HG03558 (cell line): ENCODE data around the gene UBAP2L.
"Not testable (repeated sequence)": the region's sequence is repeated elsewhere in the genome, so short reads cannot be mapped to it uniquely, and the experiment has no call there.

Experiments used
- ATAC-seq: cut with Tn5 transposase; IDR thresholded peaks from one replicate; pipeline ENCODE4 v1.9.1; 2021; ENCODE audit warnings: moderate number of reproducible peaks; ENCODE audit not compliant: unreplicated experiment; ENCODE audit errors: extremely low read depth

UBAP2L gene

GRCh38 chr1:154193821-154194220, 26.9 kb upstream of the UBAP2L start:
- ATAC-seq: no peak

DNA sequence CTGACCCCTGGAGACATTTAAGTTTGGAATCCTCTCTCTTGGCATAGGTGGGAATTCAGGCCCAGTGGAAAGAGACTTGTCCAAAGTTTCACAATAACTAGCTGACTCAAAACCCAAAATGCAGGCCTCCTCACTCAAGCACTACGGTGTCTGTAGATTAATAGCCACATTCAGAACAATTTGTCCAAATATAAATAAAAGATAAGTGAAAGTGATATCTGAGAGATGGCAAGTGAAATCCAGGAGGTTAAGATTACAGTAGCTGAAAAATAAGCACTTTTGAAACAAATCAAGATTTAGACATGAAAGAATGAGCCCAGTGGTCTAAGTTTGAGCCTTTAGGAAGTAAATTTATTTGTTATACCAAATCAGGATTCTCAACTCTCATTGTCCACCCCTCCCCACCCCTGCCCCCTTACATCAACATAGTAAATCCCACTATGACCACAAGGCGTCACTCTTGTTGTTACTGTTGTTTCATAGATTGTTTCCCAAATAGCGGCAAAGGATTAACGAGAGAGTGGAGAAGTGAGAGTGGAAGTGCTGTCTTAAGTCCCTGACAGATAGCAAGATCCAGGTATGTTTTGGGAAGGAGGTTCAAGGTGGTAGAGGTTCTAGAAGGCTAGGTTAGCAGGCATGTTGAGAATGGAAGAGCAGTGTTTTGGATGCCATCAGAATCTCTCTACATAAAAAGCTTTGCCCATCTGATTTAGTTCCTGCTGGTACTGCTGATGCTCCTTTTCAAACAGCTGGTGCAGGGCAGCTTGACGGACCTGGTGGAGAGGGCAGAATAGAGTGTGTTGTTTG, 21.8 kb upstream of the UBAP2L start:
- ATAC-seq: no peak

- ATAC-seq: no peak
Observed at GRCh38 chr1:154199563-154199879, 21.2 kb upstream of the UBAP2L start.

- ATAC-seq: not testable (repeated sequence)
Observed at GRCh38 chr1:154205778-154206177, 15.0 kb upstream of the UBAP2L start.

- no peak for ATAC-seq
Observed at GRCh38 chr1:154206196-154206595, 14.6 kb upstream of the UBAP2L start, which contains the start of gene CFAP141. TSS of gene CFAP141 (minus strand) at chr1:154206333. CDS start at chr1:154206307, 26 bp downstream.

- no peak for ATAC-seq
Observed at GRCh38 chr1:154207262-154207661, 13.5 kb upstream of the UBAP2L start.

GRCh38 chr1:154208677-154209388, 11.9 kb upstream of the UBAP2L start:
- ATAC-seq: no peak

DNA sequence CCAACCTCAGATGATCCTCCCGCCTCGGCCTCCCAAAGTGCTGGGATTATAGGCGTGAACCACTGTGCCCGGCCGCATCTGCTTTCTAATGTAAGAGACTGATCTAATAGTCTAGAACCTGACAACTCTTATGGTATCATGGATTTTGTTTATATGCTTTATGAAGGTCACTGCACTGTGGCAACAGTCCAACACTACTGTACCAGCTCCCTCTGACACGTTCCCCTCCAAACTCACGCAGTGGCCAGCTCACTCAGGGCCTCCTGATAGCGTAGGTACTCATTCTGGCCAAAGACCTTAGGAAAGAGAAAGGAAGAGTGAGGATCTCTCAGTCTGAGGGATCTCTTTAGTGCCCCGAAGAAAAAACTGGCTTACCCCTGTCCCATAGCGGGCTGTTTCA, 8.7 kb upstream of the UBAP2L start:
- ATAC-seq: no peak

DNA sequence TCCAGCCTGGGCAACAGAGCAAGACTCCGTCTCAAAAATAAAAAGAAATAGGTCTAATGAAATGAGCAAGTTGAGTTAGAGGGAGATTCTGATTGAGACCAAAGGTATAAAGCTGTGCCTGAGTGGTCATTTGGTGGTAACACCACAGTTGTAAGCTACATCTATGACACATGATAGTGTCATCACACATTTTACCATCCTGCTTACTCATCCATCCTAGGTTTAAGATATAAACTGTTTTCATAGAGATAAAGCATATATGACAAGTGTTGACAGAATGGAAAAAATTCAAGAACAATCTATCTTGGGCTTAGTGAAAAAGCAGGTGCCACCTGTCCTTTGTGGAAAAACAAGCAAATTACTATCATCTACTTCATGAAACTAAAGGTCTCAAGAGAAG, 7.5 kb upstream of the UBAP2L start:
- ATAC-seq: no peak

DNA sequence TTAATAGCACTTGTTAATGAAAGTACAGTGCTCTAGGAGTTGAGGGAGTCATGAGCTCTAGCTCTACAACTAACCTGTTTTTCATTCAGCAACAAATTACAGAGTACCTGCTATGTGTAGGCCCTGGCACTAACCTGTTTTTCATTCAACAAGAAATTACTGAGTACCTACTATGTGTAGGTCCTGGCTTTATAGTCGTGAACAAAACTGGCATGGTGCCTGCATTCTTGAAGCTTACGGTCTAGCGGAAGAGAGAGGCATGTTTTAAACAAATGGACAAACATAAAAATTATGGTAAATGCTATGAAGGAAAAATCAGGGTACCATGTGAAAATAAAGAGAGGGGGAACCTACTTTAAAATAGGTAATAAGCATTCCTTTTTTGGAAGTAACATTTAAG, 2.2 kb upstream of the UBAP2L start:
- ATAC-seq: no peak

DNA sequence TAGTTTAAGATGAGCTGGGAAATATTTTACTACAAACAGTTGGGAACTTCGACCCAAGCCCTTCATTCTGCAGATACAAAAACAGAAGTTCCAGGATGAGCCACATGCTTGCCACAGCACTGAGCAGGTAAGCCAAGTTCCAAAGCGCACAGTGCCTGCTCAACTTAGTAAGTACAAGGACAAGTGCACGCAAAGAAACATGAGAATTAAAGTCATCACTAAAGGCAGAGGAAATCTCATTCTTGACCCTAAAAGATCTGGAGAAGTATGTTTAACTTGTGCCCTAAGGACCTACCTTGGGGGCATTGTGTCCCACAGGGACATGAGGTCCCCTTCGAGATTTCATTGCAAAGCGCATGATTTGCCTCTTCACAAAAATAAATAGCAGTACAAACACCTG, 1.2 kb upstream of the UBAP2L start:
- ATAC-seq: no peak

DNA sequence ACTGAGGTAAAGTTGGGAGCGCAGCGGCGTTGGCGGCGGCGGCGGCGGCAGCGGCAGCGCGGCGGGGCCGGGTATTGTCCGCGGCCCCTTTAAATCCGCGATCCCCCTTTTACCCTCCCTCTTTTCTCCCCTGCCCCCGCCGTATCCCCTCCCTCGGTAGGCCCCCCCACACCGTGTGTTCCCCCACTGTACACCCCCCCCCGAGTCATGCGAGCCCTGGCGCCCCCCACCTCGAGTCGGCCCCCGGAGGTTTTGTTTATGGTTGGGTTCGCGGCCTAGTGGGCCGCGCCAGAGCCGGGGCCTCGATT, 169 bp downstream of the UBAP2L start:
- ATAC-seq: no peak

- ATAC-seq: no peak
Observed at GRCh38 chr1:154221278-154222001, 685 bp downstream of the UBAP2L start.

GRCh38 chr1:154222518-154222917, 1.8 kb downstream of the UBAP2L start:
- no peak for ATAC-seq

DNA sequence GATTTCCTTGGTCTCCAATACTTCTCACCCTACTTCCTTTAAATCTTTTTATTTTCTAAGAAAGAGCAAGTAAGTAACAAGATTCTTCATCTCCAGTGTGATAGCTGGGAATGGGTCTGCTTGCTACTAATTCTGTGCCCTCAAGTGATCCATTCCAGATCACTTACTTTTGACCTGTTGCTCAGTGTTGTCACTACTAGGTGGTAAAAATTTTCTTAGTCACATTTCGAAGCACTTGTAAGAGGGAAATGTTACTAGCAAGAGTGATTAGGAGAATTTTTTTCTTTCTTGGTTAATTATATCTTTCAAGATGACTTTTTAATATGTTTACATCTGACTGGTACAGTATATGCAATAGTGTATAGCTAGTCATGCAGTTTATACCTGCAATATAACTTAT, 2.2 kb downstream of the UBAP2L start:
- ATAC-seq: no peak

DNA sequence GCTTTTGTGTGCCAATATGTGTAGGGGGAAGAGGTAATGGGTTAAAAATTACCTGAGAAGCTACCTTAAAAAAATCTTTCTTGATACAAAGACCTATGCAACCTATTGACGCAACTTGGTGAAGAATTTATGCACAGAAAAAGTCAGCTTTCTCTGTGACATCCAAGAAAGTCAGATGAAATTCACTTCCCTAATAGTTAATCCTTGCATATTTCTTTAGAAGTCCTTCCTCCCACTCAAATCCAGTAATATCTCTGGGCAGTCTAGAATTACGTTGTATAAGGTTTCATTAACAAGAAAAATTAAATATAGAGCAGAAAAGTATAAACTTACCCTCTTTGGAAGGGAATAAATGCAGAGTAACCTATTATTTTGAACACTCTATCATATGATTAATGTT, 2.9 kb downstream of the UBAP2L start:
- no peak for ATAC-seq

DNA sequence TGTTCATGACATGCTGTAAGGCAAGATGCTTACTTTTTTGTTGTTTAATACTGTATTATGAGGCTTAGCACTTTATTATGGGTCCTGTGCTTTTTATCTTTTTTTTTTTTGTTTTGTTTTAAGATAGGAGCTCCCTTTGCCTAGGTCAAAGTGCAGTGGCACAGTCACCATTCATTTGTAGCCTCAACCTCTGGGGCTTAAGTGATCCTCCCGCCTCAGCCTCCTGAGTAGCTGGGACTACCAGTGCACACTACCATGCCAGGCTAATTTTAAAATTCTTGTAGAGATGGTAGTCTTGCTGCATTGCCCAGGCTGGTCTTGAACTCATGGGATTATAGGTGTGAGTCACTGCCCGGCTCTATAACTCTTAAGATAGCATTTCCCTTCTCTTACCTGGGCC, 4.6 kb downstream of the UBAP2L start:
- no peak for ATAC-seq

- not testable (repeated sequence) for ATAC-seq
Observed at GRCh38 chr1:154231112-154231511, 10.4 kb downstream of the UBAP2L start.

DNA sequence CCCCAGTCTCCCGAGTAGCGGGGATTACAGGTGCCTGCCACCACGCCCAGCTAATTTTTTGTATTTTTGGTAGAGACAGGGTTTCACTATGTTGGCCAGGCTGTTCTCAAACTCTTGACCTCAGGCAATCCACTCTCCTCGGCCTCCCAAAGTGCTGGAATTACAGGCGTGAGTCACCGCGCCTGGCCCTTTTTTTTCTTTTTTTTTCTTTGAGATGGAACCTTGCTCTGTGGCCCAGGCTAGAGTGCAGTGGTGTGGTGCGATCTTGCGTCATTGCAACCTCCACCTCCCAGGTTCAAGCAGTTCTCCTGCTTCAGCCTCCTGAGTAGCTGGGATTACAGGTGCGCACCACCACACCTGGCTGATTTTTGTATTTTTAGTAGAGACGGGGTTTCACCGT, 12.4 kb downstream of the UBAP2L start:
- not testable (repeated sequence) for ATAC-seq

GRCh38 chr1:154236855-154237254, 16.1 kb downstream of the UBAP2L start:
- ATAC-seq: no peak

GRCh38 chr1:154237435-154237834, 16.7 kb downstream of the UBAP2L start:
- ATAC-seq: no peak
